Pulmonary artery endothelial cell (primary cell): ENCODE data around the gene DIP2A. TPM values are rescaled to one million over a fixed set of nuclear protein-coding genes. Genes with fewer than 3 reads are reported as not detected.
"Not testable (repeated sequence)": the region's sequence is repeated elsewhere in the genome, so short reads cannot be mapped to it uniquely, and the experiment has no call there.

Source experiments
- DNase-seq: peaks from one replicate; pipeline ENCODE4 v3.0.0-alpha.2; 2011; ENCODE audit warnings: low read depth, low spot score
- total RNA-seq: library from RNA; depleted of rRNA; stranded (reverse); fragments of >200 nt; gene quantifications from 2 replicates; pipeline ENCODE4 v1.2.3, GENCODE V29; 2014

Gene DIP2A
- total RNA-seq, 1 donor from 2014 or later, result 22.9 TPM

DNA sequence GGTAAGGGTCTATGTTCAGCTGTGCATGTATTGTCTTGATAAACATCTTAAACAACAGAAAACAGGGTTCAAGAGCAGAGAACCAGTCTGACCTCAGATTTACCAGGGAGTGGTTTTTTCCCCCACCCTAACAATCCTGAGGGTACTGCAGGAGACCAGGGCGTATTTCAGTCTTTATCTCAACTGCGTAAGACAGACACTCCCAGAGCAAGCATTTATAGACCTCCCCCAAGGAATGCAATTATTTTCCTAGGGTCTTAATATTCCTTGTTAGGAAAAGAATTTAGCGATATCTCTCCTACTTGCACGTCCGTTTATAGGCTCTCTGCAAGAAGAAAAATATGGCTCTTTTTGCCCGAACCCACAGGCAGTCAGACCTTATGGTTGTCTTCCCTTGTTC is 9.8 kb upstream of the DIP2A start:
- DNase-seq, result not testable (repeated sequence)

GRCh38 chr21:46452710-46453109 is 6.0 kb upstream of the DIP2A start:
- DNase-seq, result no peak

DNA sequence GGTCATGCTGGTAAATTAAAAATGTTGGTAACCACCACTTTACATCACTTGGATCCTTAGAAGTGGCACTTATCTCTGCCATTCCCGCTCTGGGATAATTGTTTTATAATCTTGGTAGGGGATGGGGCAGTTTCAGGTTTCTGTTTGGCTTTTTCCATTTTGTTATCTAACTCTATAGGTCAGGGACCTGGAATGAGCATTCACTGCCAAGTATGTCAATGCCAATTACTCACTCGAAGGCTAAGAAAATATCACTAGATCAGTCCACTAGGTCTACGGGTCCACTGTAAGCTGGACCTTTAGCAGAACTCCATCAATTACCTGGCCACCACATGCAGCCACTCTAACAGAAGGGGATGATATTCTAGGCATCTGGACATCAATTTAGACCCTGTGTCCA is 4.5 kb upstream of the DIP2A start:
- DNase-seq, result no peak

DNA sequence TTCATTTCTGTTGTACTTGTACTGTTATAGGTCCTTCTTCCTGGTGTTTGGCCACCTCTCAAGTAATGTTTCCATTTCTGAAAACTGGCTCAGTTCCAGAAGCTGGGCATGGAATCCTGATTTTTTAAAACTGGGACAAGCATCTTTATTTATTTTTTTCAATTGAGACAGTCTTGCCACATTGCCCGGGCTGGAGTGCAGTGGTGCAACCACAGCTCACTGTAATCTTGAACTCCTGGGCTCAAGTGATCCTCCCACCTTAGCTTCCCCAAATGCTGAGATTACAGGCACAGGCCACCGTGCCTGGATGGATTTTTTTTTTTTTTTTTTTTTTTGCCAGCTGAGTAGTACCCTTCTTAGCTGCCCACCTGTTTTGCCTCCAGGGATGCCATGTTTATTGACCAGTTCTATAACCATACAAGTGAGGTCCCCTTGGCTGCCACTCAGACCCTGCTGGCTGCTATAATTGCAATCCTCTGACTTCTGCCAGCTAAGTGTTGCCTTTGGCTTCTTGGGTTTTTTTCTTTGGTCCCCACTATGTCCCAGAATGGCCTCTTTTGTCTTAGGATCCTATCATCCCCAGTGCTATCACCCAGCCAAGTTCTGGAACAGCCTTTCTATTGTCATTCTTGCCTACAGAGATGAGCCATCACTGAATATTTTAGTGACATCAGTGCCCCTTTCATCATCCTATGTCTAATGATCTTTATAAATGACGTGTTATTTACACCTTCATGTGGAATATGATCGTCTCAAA is 3.9 kb upstream of the DIP2A start:
- no peak for DNase-seq

- DNase-seq, result peak; percentile 96
Observed at GRCh38 chr21:46455575-46456385, 2.9 kb upstream of the DIP2A start.

DNA sequence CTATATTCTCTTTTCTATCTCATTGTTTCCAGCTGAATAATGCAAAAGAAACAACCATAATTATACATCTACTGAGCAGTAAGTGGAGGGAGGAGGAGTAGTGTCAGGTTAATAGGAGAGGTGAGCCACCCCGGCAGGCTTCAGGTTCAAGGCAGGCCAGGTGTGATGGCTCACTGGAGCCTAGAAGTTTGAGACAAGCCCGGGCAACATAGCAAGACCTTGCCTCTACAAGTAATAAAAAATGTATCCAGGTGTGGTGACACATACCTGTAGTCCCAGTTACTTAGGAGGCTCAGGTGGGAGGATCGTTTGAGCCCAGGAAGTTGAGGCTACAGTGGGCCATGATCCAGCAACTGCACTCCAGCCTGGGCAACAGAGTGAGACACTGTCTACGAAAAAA is 1.9 kb upstream of the DIP2A start:
- no peak for DNase-seq

DNA sequence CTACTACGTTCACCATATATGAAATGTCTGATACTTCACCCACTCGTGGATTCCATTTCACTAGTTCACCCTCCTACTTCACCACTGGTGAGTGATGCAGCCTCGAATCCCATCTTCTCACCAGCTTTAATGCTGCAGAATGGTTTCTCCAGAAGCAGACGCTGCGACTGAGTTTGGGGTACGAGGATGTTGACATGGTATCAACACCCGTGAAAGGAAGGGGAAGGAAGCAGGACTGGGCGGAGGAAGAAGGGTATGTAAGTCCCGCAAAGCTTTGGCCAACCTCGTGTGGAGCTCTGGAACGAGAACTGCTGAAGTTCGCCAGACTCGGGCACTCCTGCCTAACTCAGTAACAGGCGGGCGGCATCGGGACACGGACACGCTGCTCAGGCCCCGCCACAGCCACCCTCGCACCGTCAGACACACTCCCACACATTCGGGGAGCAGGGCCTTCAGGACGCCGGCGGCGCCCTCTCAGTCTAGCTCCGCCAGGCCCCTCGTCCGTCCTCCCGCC is 833 bp upstream of the DIP2A start:
- no peak for DNase-seq

DNA sequence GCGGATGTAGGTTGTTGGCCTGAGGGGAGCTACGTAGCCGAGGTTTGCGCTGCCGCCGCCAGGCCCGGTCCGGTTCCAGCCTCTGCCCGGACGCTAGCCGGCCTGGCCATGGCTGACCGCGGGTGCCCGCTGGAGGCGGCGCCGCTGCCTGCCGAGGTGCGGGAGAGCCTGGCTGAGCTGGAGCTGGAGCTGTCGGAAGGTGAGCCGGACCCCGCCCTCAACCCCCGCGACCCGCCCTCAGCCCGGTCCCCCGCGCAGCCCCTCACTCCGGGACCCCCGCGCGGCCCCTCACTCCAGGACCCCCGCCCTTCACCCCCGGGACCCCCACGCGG is 299 bp downstream of the DIP2A start:
- DNase-seq, result no peak

DNA sequence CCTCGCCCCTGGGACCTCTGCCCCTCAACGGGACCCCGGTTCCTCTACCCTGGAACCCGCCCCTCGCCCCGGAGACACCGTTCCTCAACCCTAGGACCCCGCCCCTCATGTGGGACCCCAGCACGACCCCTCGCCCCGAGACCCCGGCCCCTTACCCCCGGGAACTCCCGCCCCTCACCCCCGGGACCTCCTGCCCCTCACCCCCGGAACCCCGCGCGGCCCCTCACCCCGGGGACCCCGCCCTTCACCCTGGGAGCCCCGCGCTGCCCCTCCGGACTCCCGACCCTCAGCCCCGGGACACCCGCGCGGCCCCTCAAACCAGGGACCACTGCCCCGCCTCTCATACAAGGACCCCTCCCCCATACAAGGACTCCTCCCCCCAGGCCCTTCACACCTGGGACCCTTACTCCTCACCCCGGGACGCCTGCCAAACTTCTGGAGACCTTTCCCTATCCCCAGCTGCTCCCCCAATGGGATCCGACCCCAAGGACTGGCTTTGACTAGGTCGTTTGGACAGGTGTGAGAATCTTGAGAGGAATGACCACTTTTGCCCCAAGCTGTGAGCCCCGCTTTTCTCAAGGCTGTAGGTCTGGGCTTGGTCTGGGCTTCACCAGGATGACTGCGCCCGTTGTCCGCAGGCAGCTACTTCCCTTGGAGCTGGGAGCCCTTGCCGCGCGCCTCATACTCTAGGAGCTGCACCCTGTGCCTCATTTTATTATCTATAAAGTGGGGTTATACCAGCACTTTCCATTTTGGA is 843 bp downstream of the DIP2A start:
- no peak for DNase-seq

GRCh38 chr21:46461909-46462308 is 3.2 kb downstream of the DIP2A start:
- DNase-seq, result no peak

DNA sequence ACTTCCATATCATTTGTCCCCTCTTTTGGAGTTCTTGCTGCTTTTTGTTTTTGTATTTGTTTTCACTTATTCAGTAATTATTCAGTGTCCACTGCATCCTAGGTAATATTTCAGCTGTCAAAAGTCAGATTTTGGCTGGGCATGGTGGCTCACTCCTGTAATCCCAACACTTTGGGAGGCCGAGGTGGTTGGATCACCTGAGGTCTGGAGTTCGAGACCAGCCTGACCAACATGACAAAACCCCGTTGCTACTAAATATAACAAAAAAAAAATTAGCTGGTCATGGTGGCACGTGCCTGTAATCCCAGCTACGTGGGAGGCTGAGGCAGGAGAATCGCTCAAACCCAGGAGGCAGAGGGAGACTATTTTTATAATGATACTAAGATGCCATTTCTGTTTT is 6.5 kb downstream of the DIP2A start:
- DNase-seq, result not testable (repeated sequence)

GRCh38 chr21:46465651-46466050 is 7.0 kb downstream of the DIP2A start:
- DNase-seq, result no peak

GRCh38 chr21:46468108-46468774 is 9.6 kb downstream of the DIP2A start:
- no peak for DNase-seq

DNA sequence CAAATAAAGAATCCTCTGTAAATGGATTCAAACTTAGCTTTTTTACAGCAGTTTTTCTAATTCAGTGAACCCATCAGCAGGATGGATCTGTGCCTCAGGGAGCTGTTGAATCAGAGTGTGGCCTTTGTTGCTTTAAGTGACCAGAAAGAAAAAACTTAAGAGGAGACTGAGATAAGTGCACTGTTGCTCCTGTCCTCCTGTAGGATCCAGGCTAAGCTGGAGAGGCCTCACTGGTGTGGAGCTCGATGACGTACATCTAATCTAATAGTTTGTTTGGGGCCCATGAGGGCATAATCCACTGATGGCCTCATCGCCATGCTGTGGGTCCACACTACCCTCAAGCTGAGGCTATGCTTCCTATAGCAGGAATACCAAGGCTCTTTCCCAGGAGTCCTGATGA is 10.6 kb downstream of the DIP2A start:
- no peak for DNase-seq

DNA sequence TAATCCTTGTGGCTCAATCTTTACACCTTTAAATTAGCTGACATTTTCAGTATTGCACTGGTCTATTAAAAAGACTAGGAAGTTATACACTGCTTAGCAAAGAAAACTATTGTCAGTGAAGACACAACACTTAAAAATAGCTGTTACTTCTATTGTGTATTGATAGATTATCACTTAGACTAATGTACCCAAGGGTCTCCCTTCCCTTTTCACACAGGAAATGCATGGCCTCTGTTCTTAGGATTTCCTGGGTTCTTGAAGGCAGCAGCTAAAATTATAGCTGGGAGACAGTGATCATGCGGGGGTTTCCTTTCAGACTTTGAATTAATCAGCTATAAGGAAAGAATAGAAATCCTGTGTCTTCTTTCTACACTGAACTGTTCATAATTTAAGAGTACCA is 12.8 kb downstream of the DIP2A start:
- no peak for DNase-seq

- DNase-seq, result no peak
Observed at GRCh38 chr21:46472246-46472645, 13.6 kb downstream of the DIP2A start.

GRCh38 chr21:46474382-46474781 is 15.7 kb downstream of the DIP2A start:
- no peak for DNase-seq

- no peak for DNase-seq
Observed at GRCh38 chr21:46475296-46475695, 16.6 kb downstream of the DIP2A start.

GRCh38 chr21:46477765-46478164 is 19.1 kb downstream of the DIP2A start:
- no peak for DNase-seq

DNA sequence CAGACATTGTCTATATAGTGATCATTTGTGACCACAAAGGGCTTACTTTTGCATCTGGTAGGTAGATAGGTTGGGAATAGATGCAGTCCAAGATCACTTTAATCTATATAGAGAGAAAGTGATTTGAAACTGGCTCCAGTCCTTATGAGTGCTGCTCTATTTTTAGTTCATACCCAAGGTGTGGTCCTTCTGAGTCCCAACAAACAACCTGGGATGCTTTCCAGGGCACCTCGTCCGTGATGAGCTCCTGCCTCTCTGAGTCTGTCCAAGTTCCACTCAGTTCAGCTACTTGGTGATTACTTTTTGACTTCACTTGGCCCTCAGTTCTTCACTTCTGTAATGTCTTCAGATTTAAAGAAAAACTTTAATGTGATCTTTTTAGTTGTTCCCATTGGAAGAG is 20.2 kb downstream of the DIP2A start:
- no peak for DNase-seq

- DNase-seq, result no peak
Observed at GRCh38 chr21:46480466-46480865, 21.8 kb downstream of the DIP2A start.
